Activated T-helper 17 cell treated with anti-CD3 and anti-CD28 coated beads, Interleukin-2, amount 50 U/mL, for 72 hours (primary cell): ENCODE measurements around the gene BBS5. TPM values are rescaled to one million over a fixed set of nuclear protein-coding genes. Genes with fewer than 3 reads are reported as not detected.
"Not testable (repeated sequence)": the region's sequence is repeated elsewhere in the genome, so short reads cannot be mapped to it uniquely, and the experiment has no call there.

Source experiments
- ATAC-seq: fragments of 150-1000 bp; cut with Tn5 transposase; replicated peaks from 2 replicates; pipeline ENCODE4 v1.10.0; 2021; ENCODE audit warnings: mild to moderate bottlenecking, moderate library complexity
- H3K27ac Mint-ChIP-seq: one replicate; pipeline ENCODE4 v1.8.0; 2022; ENCODE audit warnings: mixed read lengths
- H3K27me3 Mint-ChIP-seq: one replicate; pipeline ENCODE4 v1.8.0; 2022; ENCODE audit warnings: mixed read lengths
- H3K36me3 Mint-ChIP-seq: one replicate; pipeline ENCODE4 v1.8.0; 2022; ENCODE audit warnings: low read depth, mild to moderate bottlenecking, mixed read lengths
- H3K4me1 Mint-ChIP-seq: one replicate; pipeline ENCODE4 v1.8.0; 2022; ENCODE audit warnings: mixed read lengths
- H3K4me3 Mint-ChIP-seq: one replicate; pipeline ENCODE4 v1.8.0; 2022; ENCODE audit warnings: mild to moderate bottlenecking, mixed read lengths
- H3K9me3 Mint-ChIP-seq: one replicate; pipeline ENCODE4 v1.8.0; 2022; ENCODE audit warnings: mixed read lengths
- total RNA-seq, 2 donors: library from RNA; stranded (reverse); gene quantifications; one replicate each; pipeline ENCODE4 v1.2.3, GENCODE V29; 2022

BBS5 gene
- total RNA-seq, 2 donors from 2014 or later: 1.8 to 4.0 TPM

DNA sequence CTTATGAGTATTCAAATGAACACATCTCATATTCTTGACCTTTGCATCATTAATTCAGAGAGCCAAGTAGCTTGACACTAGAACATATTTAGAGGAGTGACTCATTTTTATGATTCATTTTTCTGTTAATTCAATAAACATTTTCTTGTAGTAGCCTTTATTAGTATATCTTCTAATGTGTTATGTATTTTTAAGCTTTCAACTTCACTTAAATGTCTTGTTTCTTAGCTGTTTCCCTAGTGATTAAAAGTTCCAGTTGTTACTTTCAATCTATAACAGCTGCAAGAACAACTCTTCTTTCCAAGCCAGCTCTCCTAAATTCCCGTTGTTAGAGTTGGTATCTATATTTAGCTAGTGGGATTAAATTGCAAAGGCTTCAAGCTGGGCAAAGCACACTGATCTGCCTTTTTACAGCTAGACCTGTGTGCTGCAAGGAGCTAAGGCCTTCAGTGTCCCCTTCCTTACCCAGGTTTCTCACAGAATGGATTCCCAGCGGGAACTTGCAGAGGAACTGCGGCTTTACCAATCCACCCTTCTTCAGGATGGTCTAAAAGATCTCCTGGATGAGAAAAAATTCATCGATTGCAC, 30.1 kb downstream of the BBS5 start, which contains the start of gene KLHL41:
KLHL41 (plus strand) TSS at position 405 of the 588 bp plus-strand sequence; CDS start at position 482, 77 bp downstream.
- Mint-ChIP-seq H3K36me3 (no peaks in the 10 kb centered on the region), H3K27me3 (no peaks in the 10 kb centered on the region), H3K4me3 (no peak within 1 kb of the TSS), H3K9me3 (no peaks in the 10 kb centered on the region), H3K4me1 (no peaks in the 10 kb centered on the region), H3K27ac (no peak within 1 kb of the TSS)
- ATAC-seq: no peak

DNA sequence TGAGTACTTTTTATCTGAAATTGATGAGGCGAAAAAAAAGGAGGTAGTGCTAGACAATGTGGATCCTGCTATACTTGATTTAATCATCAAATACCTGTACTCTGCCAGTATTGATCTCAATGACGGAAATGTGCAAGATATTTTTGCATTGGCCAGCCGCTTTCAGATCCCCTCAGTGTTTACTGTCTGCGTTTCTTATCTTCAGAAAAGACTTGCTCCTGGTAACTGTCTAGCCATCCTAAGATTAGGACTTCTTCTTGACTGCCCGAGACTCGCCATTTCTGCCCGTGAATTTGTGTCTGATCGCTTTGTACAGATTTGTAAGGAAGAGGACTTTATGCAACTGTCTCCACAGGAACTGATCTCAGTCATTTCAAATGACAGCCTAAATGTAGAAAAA, 30.7 kb downstream of the BBS5 start:
- Mint-ChIP-seq H3K9me3 (no peaks in the 10 kb centered on the region), H3K27me3 (no peaks in the 10 kb centered on the region), H3K27ac (no peak overlapping the region), H3K4me1 (no peaks in the 10 kb centered on the region), H3K4me3 (no peak overlapping the region), H3K36me3 (no peaks in the 10 kb centered on the region)
- ATAC-seq: no peak

DNA sequence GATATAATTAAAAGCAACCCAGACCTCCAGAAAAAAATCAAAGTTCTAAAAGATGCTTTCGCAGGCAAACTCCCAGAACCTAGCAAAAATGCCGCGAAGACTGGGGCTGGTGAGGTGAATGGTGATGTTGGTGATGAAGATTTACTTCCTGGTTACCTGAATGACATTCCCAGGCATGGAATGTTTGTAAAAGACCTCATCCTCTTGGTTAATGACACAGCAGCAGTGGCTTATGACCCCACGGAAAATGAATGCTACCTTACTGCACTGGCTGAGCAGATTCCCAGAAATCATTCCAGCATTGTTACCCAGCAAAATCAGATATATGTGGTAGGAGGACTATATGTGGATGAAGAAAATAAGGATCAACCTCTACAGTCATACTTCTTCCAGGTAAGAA, 31.2 kb downstream of the BBS5 start:
- Mint-ChIP-seq H3K27ac (no peak overlapping the region), H3K36me3 (no peaks in the 10 kb centered on the region), H3K9me3 (no peaks in the 10 kb centered on the region), H3K4me3 (no peak overlapping the region), H3K4me1 (no peaks in the 10 kb centered on the region), H3K27me3 (no peaks in the 10 kb centered on the region)
- ATAC-seq: no peak

DNA sequence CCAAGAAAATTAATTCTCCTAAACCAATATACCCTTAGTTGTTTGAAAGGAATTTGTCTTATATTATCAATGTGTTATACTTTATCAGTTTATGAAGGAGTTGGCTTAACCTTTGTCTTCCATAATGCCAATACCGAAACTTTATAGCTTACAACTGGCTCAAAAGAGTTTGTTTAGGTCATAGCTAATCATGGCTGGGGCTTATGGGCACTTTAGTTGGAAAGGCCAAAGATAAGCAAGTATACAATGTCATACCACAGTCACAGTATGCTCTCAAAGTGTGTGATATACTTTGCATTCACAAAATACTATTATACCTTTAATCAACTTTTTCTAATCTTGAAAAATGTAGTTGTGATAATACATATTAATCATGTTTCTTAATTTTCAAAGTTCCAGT, 32.5 kb downstream of the BBS5 start:
- H3K27me3 Mint-ChIP-seq: no peaks in the 10 kb centered on the region

DNA sequence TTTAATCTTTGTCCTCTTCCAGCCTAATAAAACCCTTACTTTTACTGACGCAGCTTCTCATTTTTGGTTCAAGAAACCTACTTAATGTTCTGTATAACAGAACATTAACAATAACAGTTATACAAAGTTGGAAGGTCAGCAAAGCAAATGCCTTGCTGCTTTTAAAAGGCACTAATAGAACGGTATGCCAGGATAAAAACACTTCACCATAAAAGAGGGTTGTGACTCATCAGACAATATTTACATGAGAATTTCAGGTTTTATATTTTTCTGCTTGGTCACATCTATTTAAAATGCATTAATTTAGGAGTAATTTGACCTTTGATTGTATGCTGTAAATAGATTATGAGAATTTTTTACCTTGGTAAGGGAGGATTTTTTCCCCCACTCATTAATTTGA, 33.2 kb downstream of the BBS5 start:
- Mint-ChIP-seq H3K4me1 (no peaks in the 10 kb centered on the region), H3K9me3 (no peaks in the 10 kb centered on the region), H3K27ac (no peak overlapping the region), H3K36me3 (no peaks in the 10 kb centered on the region), H3K4me3 (no peak overlapping the region), H3K27me3 (no peaks in the 10 kb centered on the region)
- no peak for ATAC-seq

More for the DNA sequence above, 32.5 kb downstream of the BBS5 start:
- Mint-ChIP-seq H3K4me1 (no peaks in the 10 kb centered on the region), H3K36me3 (no peaks in the 10 kb centered on the region), H3K9me3 (no peaks in the 10 kb centered on the region), H3K4me3 (no peak overlapping the region), H3K27ac (no peak overlapping the region)
- no peak for ATAC-seq

DNA sequence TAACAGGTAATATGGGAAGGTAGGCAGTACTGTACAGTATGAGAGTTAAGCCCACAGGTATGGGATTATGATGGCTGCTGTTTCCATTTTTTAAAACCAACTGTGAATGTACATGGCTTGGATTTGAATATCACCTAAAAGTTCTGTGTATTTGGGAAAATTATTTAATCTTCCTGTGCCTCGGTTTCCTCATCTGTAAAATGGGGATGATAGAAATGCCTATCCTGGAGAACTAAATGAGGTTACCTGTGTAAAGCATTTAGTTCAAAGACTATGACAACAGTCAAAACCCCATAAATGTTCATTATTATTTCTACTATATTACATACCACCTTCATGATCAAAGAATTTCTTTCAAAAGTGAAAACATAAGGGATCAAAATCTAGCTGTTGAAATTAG, 33.8 kb downstream of the BBS5 start:
- Mint-ChIP-seq H3K27me3 (no peaks in the 10 kb centered on the region), H3K36me3 (no peaks in the 10 kb centered on the region), H3K4me1 (no peaks in the 10 kb centered on the region), H3K27ac (no peak overlapping the region), H3K4me3 (no peak overlapping the region), H3K9me3 (no peaks in the 10 kb centered on the region)
- ATAC-seq: no peak

DNA sequence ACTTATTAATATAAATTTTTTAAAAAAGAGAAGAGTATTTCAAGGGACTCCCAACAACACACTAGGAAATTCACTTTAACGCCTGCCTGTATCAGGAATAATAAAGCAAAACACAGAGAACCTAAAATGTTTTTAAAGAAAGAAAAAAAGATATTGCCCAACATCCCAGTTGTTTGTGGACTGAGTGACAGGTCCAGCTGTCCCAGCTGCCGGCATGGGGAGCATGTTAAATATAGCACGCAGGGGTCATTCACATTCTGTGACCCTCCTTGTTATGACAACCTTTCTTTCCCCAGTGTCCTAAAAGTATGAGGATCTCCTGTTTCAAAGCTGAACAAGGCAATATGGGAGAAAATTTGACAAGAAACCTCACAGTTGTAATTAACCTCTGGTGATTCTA, 34.6 kb downstream of the BBS5 start:
- H3K4me1 Mint-ChIP-seq: no peaks in the 10 kb centered on the region
- H3K9me3 Mint-ChIP-seq: no peaks in the 10 kb centered on the region
- no peak overlapping the region for H3K4me3 Mint-ChIP-seq
- H3K27me3 Mint-ChIP-seq: no peaks in the 10 kb centered on the region
- H3K27ac Mint-ChIP-seq: no peak overlapping the region
- no peaks in the 10 kb centered on the region for H3K36me3 Mint-ChIP-seq
- ATAC-seq: no peak

DNA sequence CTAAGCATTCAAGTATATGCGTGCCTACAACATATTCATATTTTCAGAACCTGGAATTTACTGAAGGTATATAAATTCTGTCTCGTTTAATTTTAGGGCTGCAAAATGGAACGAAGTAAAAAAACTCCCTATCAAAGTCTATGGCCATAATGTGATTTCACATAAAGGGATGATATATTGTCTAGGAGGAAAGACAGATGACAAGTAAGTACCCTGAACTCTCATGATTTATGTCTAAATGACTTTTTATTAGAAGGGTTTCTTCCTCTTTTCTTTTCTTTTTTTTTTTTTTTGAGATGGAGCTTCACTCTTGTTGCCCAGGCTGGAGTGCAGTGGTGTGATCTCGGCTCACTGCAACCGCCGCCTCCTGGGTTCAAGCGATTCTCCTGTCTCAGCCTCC, 35.5 kb downstream of the BBS5 start:
- not testable (repeated sequence) for H3K4me3 Mint-ChIP-seq, ATAC-seq, H3K27me3 Mint-ChIP-seq, H3K27ac Mint-ChIP-seq, H3K36me3 Mint-ChIP-seq, H3K4me1 Mint-ChIP-seq, H3K9me3 Mint-ChIP-seq

DNA sequence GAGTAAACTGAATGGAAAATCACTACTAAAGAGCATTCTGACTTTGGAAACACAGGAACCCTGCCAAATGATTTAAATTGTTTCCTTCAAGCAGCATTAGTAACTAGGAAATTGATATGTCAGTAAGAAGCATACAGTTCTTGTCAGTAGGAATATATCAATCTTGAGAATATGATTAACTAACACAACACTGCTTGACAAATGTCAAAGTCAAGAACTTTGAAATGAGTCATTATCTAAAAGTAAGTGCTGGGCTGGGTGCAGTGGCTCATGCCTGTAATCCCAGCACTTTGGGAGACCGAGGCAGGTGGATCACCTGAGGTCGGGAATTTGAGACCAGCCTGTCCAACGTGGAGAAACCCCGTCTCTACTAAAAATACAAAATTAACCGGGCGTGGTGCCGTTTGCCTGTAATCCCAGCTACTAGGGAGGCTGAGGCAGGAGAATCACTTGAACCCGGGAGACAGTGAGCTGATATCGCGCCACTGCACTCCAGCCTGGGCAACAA, 37.2 kb downstream of the BBS5 start:
- not testable (repeated sequence) for ATAC-seq, H3K27me3 Mint-ChIP-seq, H3K27ac Mint-ChIP-seq, H3K4me3 Mint-ChIP-seq, H3K9me3 Mint-ChIP-seq, H3K36me3 Mint-ChIP-seq, H3K4me1 Mint-ChIP-seq

DNA sequence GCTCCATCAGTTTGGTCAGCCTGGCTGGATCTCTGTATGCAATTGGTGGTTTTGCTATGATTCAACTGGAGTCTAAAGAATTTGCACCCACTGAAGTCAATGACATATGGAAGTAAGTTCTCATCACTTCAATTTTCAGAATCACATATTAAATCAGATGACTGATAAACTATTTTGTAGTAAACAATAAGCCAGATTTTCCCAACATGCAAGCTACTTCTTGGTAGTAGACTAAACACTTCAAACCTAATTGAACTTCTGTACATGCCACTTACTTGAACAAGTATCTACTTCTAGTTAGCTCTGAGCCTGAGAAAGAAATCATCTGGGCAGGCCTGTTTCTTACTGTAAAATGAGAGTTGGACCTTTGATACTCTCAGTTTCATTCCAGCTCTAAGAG, 41.6 kb downstream of the BBS5 start:
- H3K4me1 Mint-ChIP-seq: no peaks in the 10 kb centered on the region
- no peak for ATAC-seq
- H3K27ac Mint-ChIP-seq: no peak overlapping the region
- H3K27me3 Mint-ChIP-seq: no peaks in the 10 kb centered on the region
- no peaks in the 10 kb centered on the region for H3K36me3 Mint-ChIP-seq
- no peaks in the 10 kb centered on the region for H3K9me3 Mint-ChIP-seq
- no peak overlapping the region for H3K4me3 Mint-ChIP-seq

DNA sequence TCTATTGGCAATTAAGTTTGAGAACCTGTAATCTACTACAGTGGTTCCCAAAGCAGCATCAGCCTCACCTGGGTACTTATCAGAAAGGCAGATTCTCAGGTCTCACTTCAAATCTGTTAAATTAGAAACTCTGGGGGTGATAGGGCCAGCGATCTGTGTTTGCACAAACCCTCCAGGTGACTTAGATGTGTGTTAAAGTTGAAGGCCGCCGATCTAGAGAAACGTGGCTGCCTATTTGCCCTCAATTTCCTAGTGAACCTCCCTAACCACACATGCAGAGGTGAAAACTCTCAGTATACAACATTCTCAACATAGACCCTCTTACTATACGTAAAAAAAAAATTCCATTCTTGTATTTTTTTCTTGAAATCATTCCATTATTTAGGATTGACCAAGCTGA, 44.4 kb downstream of the BBS5 start:
- ATAC-seq: no peak
- no peak overlapping the region for H3K27ac Mint-ChIP-seq
- H3K4me1 Mint-ChIP-seq: no peaks in the 10 kb centered on the region
- no peaks in the 10 kb centered on the region for H3K36me3 Mint-ChIP-seq
- H3K9me3 Mint-ChIP-seq: no peaks in the 10 kb centered on the region
- no peak overlapping the region for H3K4me3 Mint-ChIP-seq
- H3K27me3 Mint-ChIP-seq: no peaks in the 10 kb centered on the region

DNA sequence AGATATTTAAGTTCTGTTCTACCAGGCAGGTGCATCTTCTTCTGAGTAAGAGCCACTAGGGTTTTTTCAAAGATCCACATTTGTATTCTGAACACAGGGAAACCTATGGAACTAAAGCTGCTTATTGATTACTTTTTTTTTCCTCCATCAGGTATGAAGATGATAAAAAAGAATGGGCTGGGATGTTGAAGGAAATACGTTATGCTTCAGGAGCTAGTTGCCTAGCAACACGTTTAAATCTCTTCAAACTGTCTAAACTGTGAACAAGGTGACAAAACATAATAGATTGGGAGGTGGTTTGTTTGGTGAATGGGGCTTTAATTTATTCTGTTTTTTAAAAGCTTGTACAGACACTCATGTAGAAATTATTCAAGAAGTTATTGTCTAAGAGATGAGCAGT, 46.1 kb downstream of the BBS5 start:
- Mint-ChIP-seq H3K4me1 (no peaks in the 10 kb centered on the region), H3K9me3 (no peaks in the 10 kb centered on the region), H3K36me3 (peaks cover 14% of the 10 kb centered on the region)

DNA sequence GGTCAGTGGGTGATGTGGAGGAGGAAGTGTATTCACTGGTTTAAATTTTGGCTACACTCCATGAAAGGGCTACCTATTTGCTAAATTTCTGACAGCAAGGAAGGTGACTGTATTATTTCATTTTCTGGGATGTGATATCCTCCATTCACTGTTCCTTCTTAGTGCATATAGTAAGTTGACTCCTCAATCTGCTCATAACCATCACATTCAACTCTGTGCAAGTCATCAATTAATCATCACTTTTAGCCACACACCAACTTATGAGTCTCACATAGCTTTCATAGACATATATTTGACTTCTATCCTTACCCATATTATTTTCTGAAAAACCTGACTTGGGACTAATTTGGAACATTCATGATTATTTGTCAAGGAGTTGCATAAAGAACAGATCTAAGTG, 47.2 kb downstream of the BBS5 start:
- H3K4me3 Mint-ChIP-seq: no peak overlapping the region
- H3K27me3 Mint-ChIP-seq: no peaks in the 10 kb centered on the region
- H3K4me1 Mint-ChIP-seq: no peaks in the 10 kb centered on the region
- H3K9me3 Mint-ChIP-seq: no peaks in the 10 kb centered on the region
- peaks cover 22% of the 10 kb centered on the region for H3K36me3 Mint-ChIP-seq
- H3K27ac Mint-ChIP-seq: no peak overlapping the region
- ATAC-seq: no peak

More for the DNA sequence above, 46.1 kb downstream of the BBS5 start:
- H3K27ac Mint-ChIP-seq: no peak overlapping the region
- H3K4me3 Mint-ChIP-seq: no peak overlapping the region
- ATAC-seq: no peak
- H3K27me3 Mint-ChIP-seq: no peaks in the 10 kb centered on the region

DNA sequence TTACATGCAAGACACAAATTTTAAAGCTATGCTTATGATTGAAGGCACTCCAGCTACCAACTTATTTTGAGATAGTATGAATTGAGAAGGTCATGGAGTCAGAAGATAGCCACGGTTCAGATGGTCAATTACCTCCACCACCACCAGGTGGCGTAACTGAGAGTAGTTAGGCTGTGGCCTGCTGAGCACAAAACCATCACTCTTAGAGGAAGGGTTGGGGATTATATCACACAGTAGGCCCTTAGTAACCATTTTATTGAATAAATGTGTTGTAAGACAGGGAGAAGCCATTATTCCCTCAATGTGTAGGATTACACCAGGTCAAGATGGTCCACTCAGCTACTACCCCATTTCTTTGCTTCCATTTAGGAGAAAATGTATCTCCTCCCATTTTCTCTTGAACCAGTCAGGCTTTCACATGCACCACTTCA, 49.0 kb downstream of the BBS5 start:
- H3K9me3 Mint-ChIP-seq: no peaks in the 10 kb centered on the region
- H3K4me1 Mint-ChIP-seq: no peaks in the 10 kb centered on the region
- peak; percentile 85 for ATAC-seq
- H3K27me3 Mint-ChIP-seq: no peaks in the 10 kb centered on the region
- peak overlapping the region; percentile 61 for H3K27ac Mint-ChIP-seq
- peaks cover 34% of the 10 kb centered on the region for H3K36me3 Mint-ChIP-seq
- H3K4me3 Mint-ChIP-seq: no peak overlapping the region

DNA sequence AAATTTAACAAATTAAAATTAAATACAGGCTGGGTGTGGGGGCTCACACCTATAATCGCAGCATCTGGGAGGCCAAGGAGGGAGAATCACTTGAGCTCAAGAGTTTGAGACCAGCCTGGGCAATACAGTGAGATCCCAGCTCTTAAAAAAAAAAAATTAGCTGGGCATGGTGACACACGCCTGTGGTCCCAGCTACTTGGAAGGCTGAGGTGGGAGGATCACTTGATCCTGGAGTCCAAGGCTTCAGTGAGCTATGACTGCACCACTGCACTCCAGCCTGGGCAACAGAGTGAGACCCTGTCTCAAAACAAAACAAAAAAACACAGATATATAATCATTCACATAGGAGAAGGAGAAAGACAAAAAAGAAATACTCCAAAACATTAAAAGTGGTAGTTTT, 60.2 kb downstream of the BBS5 start:
- H3K27me3 Mint-ChIP-seq, ATAC-seq, H3K9me3 Mint-ChIP-seq, H3K27ac Mint-ChIP-seq, H3K4me1 Mint-ChIP-seq, H3K4me3 Mint-ChIP-seq: not testable (repeated sequence)
- peaks cover 69% of the 10 kb centered on the region for H3K36me3 Mint-ChIP-seq

DNA sequence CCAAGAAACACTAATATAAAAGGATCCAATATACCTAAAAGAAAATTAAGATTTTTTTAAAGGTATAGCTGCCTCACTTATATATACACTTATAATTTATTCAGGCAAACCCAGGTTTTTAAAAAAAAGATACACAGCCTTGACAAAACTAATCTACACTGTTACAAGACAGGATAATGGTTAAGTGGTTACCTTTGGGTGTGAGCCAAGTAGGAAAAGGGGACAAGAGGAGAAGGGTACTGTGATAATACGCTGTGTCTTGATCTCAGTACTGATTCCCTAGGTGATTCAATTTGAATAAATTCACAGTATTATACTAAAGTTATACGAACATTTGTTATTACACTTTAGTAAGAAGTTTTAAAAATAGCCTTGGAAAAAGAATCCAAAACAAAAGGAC, 60.9 kb downstream of the BBS5 start:
- H3K4me1 Mint-ChIP-seq: no peaks in the 10 kb centered on the region
- no peak for ATAC-seq
- no peak overlapping the region for H3K4me3 Mint-ChIP-seq
- peaks cover 72% of the 10 kb centered on the region for H3K36me3 Mint-ChIP-seq
- H3K27ac Mint-ChIP-seq: no peak overlapping the region
- H3K27me3 Mint-ChIP-seq: no peaks in the 10 kb centered on the region
- no peaks in the 10 kb centered on the region for H3K9me3 Mint-ChIP-seq
